Activated gamma-delta T cell treated with anti-CD3 and anti-CD28 coated beads, Interleukin-2, amount 50 U/mL, for 16 hours (primary cell): ENCODE results near the gene LAD1.

Experiments used
- DNase-seq: peaks from one replicate; pipeline ENCODE4 v3.0.0-alpha.2; 2020; ENCODE audit warnings: low read depth

Gene LAD1

GRCh38 chr1:201391225-201391624 lies 7.9 kb downstream of the LAD1 start:
- DNase-seq: no peak

- DNase-seq: no peak
These were observed 10.1 kb downstream of the LAD1 start for GRCh38 chr1:201389051-201389450.

- DNase-seq: no peak
These were observed 12.9 kb downstream of the LAD1 start for GRCh38 chr1:201386208-201386607.

- no peak for DNase-seq
These were observed 13.7 kb downstream of the LAD1 start for GRCh38 chr1:201385299-201385891.

- no peak for DNase-seq
These were observed 14.7 kb downstream of the LAD1 start for GRCh38 chr1:201384406-201384782.

GRCh38 chr1:201383647-201384405 lies 15.3 kb downstream of the LAD1 start:
- DNase-seq: no peak

GRCh38 chr1:201381130-201381529 lies 18.0 kb downstream of the LAD1 start:
- DNase-seq: no peak

- DNase-seq: no peak
These were observed 19.3 kb downstream of the LAD1 start for GRCh38 chr1:201379733-201380242.

GRCh38 chr1:201378804-201379203 lies 20.3 kb downstream of the LAD1 start:
- DNase-seq: no peak

- no peak for DNase-seq
These were observed 21.5 kb downstream of the LAD1 start, which contains the start of gene TNNT2 for GRCh38 chr1:201377611-201378092. TNNT2 (minus strand) TSS chr1:201377680; CDS start chr1:201373254, 4,426 bp downstream.

GRCh38 chr1:201376464-201377374 lies 22.4 kb downstream of the LAD1 start:
- DNase-seq: no peak

- no peak for DNase-seq
These were observed 23.0 kb downstream of the LAD1 start for GRCh38 chr1:201376107-201376463.

- no peak for DNase-seq
These were observed 24.0 kb downstream of the LAD1 start for GRCh38 chr1:201375169-201375568.

GRCh38 chr1:201374364-201374763 lies 24.8 kb downstream of the LAD1 start:
- no peak for DNase-seq

- DNase-seq: no peak
These were observed 27.3 kb downstream of the LAD1 start for GRCh38 chr1:201371792-201372191.

- no peak for DNase-seq
These were observed 27.8 kb downstream of the LAD1 start for GRCh38 chr1:201371276-201371675.

GRCh38 chr1:201370500-201370899 lies 28.6 kb downstream of the LAD1 start:
- no peak for DNase-seq

GRCh38 chr1:201369209-201369608 lies 29.9 kb downstream of the LAD1 start:
- DNase-seq: no peak

- no peak for DNase-seq
These were observed 32.4 kb downstream of the LAD1 start for GRCh38 chr1:201366696-201367095.

GRCh38 chr1:201365251-201365650 lies 33.9 kb downstream of the LAD1 start:
- DNase-seq: no peak

- no peak for DNase-seq
These were observed 34.4 kb downstream of the LAD1 start for GRCh38 chr1:201364808-201365105.

GRCh38 chr1:201363467-201363866 lies 35.7 kb downstream of the LAD1 start:
- DNase-seq: no peak

GRCh38 chr1:201362906-201363305 lies 36.2 kb downstream of the LAD1 start:
- DNase-seq: no peak
